Activated CD4-positive, CD25-positive, alpha-beta regulatory T cell treated with anti-CD3 and anti-CD28 coated beads, Interleukin-2, amount 50 U/mL, for 72 hours (primary cell): ENCODE measurements around the gene CPED1.
"Not testable (repeated sequence)": the region's sequence is repeated elsewhere in the genome, so short reads cannot be mapped to it uniquely, and the experiment has no call there.

Source experiments
- DNase-seq: peaks from one replicate; pipeline ENCODE4 v3.0.0; 2021

Gene CPED1

DNA sequence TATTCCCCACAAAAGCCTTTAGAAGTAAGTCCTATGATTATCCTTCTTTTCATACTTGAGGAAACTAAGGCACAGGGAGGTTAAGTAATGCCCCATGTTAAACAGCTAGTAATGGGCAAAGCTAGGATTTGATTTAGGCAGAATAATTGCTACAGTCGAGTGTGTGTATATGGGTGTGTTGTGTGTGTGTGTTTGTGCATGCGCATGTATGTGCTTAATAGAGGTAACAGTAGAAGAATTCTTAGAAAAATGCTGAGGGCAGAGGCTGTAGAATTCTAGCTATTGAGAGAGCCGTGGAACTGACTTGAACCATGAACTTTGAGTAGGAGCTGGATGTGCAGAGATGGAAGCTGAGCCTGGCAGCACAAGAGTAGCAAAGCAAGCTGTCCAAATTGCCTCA lies 208.9 kb downstream of the CPED1 start:
- DNase-seq = no peak

DNA sequence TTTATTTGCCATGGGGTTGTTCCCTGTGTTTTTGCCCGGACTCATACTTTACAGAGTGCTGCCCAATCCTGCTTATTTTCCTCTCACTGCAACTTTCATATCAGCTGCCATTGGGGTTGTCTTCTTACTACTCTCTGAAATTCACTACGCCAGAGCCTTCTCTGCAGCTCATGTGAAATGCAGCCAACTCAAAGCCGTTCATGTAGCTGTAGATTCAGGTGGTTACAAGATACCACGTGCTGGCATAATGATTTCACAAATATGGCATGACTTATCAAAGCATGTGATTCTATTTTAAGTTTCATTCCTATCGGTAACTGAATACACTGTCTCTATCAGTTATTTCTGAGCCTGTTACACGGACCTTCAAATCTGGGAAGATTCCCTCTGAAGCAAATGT lies 210.0 kb downstream of the CPED1 start:
- DNase-seq = no peak

DNA sequence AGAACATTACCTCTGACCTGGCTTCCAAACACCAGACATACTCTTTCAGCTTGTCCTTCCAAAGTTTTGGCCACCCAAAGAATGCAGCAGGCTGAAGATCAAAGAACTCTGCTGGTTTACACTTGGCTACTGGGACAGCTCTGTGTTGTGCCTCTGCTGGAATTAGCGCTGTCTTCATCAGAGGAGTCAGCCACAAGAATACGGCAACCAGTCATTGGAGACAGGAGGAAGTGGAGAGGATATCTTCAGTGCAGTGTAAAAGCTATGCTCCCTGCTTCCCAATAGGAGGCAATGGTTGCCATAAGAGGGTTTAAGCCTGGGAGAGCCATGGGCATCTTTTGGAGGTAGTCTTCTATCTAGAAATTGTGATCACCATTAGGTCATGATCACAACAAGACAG lies 213.6 kb downstream of the CPED1 start:
- DNase-seq = no peak

DNA sequence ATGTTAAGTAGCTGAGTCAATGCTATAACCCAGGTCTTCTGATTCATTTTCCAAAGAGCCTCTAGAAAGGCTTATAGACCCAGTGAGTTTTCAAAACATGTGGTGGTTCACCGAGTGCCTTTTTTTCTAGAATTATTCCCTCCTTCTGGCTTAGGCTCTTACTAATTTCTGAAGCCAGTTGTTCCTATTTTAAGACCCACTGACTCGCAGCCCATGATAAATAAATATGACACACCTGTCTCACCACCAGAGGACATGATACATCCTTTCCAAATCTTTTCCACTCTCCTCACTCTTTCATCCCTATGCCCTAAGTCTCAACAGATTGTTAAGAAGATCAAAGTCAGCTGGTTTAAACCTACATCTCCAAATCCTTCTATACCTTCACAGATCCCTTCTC lies 214.3 kb downstream of the CPED1 start:
- no peak for DNase-seq

DNA sequence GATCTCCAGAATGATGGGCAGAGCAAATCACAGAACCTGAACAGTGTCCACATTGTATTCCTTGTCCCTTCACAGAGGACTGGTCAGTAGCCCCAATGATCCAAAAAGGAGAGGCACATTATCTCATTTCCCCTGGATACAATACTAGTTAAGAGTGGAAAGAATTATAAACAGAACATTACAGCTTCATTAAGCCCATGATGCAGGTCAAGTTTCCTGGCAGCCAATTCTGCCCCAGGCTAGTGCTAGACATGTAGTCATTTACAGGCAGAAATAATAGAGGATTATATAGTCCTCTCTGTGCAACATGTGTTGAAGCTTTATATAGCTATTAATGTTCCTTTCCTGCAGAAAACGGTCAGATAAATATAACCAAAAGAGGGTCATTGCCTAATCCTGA lies 216.0 kb downstream of the CPED1 start:
- DNase-seq = no peak

DNA sequence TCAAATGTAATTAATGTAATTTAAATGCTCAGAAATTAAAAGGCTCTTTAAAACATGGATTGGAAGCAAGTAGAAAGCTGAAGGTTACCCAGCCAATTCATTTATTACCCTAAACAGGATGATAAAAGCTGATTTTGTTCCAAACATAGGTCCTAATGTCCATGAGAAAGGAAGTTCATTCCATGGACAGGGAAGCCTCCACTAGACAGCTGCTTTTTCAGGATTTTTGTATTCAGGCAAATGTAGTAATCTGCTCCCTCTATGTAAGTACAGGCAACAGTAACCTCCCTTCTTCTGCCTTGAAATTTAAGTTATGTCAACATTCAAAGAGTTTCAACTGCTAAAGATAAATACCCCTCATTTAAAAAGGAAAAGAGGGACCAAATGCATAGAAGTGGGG lies 217.3 kb downstream of the CPED1 start:
- DNase-seq = no peak

DNA sequence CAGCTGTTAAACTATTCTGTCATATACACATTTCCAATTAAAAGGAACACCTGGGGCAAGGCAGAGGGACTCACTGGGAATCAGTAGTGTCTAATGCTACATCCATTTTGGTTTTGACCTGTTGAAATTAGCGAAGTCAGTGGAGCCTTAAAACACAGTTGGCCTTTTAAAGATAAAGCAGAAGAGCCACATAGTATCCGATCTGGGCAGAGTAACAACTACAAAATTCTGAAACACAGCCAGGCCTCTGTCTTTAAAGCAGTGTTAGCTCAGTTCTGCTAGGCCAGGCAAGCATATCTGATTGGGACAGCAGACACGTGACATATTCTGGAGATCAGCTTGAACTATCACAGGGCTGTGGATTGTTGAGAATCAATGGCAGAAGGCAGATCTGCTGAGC lies 222.7 kb downstream of the CPED1 start:
- no peak for DNase-seq

DNA sequence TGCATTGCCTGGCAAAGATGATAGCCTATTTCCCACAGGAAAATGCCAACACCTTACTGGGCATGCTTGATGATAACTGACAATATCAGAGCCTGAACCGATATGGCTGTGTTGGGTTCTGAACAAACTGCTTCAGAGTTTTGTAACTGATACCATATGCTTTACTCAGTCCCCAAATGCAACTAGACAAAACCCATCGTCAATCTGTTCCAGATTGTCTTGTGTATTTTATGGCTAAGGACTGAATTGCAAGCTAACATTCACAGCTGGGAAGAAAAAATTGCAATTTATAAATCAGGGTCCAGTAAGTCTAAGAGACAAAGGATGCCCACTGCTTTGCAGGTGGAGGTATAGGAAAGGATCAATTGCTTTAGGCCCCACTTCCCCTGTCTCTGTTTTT lies 223.5 kb downstream of the CPED1 start:
- DNase-seq = no peak

DNA sequence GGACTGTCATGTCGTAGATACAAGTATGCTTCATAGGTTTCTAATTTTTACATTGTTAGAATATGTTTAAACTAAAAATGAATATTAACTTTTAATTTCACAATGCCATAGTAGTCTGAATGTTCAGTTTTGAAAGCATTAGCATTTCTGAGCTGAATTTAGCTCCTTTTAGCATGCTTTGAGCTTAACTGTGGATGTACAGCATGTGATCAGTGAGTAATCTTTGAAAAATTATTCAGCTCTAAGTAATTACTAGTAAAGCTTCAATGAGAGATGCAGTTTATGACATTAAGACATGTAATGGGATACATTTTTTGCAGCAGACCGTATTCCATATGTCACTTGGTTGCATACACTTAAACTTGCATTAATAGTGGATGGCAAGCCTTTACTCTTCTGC lies 226.1 kb downstream of the CPED1 start:
- no peak for DNase-seq

DNA sequence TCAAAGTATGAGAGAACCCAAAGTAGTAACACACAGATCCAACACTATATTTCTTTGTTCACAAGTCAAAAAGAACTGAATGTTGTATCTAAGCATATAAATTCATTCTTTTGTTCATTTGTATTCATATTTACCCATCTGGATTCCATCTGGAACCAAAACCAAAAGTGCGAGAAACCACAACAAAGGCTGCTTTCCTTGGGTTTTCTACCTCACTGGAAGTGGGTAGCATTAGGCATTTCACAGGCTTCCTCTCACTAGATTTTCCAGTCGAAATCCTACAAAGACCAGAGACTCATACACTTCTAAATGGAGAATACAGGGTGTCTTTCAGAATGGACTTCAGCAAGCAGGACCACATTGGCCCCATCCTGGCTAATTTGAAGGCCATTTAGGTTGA lies 230.5 kb downstream of the CPED1 start:
- DNase-seq = no peak

DNA sequence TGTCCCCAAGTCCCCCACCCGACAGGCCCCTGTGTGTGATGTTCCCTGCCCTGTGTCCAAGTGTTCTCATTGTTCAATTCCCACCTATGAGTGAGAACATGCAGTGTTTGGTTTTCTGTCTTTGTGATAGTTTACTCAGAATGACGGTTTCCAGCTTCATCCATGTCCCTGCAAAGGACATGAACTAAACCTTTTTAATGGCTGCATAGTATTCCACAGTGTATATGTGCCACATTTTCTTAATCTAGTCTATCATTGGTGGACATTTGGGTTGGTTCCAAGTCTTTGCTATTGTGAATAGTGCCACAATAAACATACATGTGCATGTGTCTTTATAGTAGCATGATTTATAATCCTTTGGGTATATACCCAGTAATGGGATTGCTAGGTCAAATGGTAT lies 232.6 kb downstream of the CPED1 start:
- DNase-seq = not testable (repeated sequence)

DNA sequence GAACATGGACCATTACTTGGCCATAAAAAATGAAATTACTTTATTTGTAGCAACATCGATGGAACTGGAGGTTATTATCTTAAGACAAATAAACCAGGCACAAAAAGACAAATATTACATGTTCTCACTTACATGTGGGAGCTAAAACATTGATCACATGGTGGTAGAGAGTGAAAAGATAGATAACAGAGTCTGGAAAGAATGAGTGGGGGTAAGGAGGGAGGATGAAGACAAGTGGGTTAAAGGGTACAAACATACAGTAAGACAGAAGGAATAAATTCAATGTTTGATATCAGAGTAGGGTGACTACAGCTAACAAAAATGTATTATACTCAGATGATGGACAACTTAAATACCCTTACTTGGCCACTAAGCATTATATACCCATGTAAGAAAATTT lies 240.3 kb downstream of the CPED1 start:
- no peak for DNase-seq

DNA sequence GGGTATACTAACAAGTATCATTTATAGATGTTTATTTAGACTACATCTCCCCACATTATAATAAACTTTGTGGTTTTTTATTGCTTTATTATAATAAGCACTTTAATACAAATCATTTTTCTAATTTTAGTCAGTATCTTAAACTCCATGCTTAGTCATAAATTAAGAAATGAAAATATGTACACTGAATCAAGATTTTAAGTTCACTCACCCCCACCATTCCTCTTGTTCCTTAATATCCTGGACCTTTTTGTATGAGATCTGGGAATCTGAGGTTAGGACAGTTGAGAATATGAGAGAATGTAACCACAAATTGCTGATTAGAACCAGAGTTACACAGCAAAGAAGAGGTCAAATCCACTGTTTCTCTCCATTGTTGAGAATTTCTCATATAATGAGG lies 246.7 kb downstream of the CPED1 start:
- no peak for DNase-seq

DNA sequence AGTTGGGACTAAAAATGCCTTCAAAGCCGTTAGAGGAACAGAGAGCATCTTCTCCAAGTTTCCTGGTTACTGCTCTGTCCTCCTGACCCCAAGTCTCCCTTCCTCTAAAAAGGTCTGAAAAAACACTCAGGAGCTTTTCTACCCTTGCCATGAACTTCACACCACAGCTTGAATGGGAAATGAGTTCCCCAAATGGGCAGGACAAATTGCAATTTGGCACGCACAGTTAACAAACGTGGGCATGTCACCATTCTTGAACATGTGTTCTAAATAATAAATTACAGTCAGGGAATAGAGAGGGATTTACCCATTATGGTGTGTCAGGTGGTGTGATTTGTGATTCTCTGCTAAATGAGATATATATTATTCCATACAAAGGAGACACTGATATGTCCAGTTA lies 249.1 kb downstream of the CPED1 start:
- DNase-seq = no peak

DNA sequence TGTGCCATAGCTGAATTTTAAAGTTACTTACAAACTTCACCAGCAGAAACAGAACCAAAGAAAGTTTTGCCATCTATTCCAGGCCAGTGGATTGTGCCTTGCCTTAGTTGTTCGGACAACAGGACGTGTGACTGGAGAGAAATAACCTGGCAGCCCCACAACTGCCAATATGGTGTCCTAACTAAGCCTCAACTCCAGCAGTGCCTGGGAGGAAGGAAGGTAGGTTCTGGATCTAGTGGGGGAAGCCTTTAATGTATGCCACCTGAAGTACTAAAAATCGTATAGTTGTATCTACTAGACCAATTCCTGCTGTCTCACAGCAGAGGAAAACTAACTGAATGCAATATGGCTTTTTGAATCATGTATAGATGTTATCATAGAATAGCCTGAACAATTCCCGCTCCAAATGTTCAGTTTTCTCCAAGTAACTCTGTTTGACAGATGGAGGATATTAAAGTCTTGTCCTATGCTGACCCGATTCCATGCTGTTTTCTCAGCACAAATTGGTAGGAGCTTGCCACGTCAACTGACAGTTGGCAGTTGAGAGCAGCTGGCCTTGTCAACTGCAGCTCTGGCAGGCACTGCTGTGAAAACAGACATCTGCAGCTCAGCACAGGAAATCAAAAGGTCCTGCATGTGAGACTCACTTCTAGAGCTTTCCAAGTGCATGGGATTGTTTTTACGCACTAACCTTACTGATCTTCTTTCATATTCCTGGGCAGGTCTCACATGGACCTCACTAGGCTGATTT lies 255.8 kb downstream of the CPED1 start:
- DNase-seq = no peak

DNA sequence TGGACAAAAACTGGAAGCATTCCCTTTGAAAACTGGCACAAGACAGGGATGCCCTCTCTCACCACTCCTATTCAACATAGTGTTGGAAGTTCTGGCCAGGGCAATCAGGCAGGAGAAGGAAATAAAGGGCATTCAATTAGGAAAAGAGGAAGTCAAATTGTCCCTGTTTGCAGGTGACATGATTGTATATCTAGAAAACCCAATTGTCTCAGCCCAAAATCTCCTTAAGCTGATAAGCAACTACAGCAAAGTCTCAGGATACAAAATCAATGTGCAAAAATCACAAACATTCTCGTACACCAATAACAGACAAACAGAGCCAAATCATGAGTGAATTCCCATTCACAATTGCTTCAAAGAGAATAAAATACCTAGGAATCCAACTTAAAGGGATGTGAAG lies 262.9 kb downstream of the CPED1 start:
- not testable (repeated sequence) for DNase-seq

DNA sequence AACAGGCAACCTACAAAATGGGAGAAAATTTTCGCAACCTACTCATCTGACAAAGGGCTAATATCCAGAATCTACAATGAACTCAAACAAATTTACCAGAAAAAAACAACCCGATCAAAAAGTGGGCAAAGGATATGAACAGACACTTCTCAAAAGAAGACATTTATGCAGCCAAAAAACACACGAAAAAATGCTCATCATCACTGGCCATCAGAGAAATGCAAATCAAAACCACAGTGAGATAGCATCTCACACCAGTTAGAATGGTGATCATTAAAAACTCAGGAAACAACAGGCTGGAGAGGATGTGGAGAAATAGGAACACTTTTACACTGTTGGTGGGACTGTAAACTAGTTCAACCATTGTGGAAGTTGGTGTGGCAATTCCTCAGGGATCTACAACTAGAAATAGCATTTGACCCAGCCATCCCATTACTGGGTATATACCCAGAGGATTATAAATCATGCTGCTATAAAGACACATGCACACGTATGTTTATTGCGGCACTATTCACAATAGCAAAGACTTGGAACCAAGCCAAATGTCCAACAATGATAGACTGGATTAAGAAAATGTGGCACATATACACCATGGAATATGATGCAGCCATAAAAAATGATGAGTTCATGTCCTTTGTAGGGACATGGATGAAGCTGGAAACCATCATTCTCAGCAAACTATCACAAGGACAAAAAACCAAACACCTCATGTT lies 264.2 kb downstream of the CPED1 start:
- DNase-seq = not testable (repeated sequence)

DNA sequence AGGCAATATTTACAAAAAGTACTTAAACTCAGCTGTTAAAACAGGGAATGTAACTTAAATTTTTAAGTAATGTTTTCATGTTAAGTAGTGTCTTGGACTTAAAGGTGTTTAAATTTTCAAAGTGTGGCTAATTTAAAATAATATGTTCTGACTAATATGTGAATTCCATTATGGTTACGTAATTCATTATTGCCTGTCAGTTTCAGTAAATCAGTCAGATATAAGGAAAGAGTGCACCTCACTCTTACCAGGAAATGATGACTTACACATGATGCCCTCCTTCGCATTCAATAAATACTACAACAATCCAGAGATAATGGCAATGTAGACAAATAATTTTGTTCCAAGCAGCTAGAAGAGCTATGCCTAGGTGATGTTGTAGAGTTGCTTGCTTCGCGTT lies 271.3 kb downstream of the CPED1 start:
- DNase-seq = no peak

DNA sequence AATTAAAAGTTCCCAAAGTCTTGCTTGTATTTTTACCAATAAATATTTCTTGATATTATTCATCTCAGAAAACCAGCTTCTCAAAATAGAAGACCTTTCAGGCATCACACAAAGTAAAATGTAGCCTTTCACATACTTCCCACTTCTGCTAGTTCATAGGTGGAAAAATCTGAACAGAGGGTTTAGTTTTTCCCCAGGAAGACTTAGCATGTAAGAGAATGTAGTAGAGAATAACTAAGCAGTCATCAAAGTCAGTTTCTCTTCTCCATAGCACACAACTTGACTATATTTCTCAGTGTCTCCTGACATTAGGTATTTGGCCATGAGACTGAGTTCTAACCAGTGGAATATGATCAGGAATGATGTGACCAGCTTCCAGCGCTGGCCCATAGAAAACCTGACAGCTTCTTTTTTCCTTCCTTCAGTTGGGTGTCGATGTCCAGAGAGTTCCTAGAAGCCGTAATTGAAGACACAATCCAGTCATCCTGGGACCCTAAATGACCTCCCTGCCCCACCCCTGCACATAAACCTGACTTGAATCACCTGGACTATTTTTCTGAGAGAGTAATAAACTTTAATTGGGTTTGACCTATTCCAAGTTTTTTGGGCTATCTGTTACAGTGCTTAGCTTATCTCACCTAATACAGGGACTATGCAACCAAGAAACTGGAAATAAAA lies 272.8 kb downstream of the CPED1 start:
- DNase-seq = no peak

DNA sequence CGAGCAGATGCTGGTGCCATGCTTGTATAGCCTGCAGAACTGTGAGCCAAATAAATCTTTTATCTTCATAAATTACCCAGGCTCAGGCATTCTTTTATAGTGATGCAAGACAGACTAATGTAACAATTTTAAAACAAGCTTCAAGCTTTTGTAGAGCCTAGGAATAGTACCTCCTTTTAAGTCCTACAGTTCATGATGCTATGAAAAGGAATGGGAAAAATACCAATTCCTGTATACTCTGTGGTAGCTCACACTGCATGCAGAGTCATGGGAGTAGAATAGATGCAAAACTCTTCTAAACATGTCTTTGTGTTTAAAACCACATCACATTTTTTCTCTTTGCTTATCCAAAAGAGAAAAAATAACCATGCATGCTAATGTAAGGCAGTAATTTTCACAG lies 273.7 kb downstream of the CPED1 start:
- no peak for DNase-seq

DNA sequence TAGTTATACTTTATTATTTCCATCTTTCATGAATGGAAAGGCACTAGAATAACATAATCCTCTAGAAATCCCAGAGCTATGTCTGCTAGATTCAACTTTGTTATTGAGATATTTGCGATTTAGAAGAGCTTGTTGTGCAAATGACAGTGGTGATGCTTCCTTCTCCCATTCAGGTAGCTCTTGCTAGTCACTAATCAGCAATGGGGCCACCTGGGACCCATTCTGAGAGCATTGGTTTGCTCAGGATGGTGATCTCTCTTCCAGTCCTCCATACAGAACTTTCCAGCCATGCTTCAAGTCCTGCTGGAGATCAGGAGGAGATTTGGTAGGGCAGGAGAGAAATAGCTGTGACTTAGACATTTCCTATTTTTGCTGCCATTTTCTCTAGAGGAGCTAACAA lies 274.5 kb downstream of the CPED1 start:
- no peak for DNase-seq

DNA sequence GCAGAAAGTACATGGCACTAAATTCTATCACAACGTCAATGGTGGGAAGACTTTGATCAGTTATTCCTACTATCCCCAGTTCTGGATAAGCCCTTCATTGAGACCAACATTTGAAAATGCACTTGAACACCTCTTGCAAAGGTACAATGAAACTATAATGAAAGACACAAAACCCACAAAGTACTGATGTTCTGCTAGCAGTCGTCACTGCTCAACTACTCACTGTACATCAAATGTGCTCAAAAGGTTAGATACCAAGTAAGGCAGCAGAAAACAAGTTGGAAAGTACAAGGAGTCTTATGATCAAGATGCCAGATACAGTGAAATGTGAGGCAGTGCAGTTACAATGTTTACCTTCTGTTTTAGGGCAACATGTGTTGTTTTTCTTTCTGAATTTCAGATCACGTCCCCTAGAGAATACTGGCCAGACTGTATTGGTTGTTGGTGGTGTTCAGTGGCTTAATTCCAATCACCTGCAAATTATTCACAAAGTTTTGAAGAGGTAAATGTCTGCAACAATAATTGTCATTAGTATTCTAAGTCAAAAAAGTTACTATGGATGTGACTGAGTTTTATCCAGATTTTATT lies 277.9 kb downstream of the CPED1 start:
- no peak for DNase-seq

DNA sequence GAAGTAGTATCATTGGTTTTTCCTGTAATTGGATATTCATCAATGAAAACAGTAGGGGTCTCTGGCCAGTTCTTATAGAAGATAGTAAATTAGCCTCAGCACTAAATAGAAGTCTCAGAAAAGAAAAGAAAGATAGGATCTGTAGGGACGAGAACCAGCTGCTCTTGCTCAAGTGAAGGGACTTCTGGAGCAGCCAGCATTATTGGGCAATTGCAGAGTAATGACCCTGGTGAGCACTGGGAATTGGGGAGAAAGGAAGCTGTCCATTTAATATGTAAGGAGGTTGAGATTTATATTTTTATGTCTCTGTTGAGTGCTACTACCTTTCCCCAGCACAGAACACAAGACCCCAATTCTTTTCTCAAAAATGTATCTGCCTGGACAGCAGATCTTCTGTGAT lies 279.1 kb downstream of the CPED1 start:
- no peak for DNase-seq

DNA sequence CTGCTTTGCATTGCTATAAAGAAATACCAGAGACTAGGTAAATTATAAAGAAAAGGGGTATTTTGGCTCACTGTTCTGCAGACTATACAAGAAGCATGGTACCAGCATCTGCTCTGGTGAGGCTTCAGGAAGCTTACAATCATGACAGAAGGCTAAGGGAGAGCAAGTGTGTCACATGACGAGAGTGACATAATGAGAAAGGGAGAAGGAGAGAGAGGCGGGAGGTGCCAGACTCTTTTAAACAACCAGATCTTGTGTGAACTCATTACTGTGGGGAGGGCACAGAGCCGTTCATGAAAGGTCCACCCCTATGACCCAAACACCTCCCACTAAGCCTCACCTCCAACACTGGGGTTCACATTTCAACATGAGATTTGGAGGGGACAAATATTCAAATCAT lies 281.3 kb downstream of the CPED1 start:
- no peak for DNase-seq
